ENCODE measurements around the gene GALNT15. TPM values are rescaled to one million over a fixed set of nuclear protein-coding genes. Genes with fewer than 3 reads are reported as not detected.

Gene GALNT15
- polyA plus RNA-seq, 1 of the 3 experiments (the other 2 are of a cell fraction) = 4.7 TPM

DNA sequence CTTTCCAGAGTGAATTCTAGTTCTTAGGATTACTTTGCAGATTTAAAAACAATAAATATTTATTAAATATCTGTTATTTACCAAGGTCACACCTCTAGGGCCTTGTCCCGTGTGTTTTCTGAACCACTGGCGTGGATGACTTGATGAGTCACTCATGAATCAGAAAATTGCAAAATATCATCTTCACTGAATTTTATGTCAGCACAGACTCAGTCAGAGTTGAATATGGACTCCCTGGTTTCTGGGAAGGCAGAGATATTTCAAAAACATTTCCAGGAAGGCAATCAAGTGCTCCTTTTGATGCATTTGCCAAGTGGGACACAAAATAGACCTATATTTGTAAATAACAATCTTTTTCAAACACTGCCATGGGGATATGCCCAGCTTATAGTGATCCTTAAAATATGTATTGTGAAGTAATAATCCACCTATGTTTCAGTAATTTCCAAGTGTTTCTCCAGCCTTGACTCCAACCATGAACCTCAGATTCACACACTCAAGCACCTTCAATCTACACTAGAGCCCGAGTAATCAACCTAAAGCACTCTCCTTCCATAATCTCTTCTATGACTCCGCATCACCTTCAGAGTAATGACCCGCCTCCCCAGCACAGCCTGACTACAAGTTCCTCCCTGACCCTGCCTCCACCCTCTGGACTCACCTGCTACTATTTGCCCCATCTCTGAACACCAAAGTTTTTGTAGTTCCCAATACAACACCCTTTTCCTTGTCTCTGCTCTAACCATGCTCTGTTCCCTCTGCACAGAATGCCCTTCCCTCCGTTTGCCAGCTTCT is 65.9 kb downstream of the GALNT15 start:
- no peaks in the 10 kb centered on the region for H3K9me3 ChIP-seq
- H3K79me2 ChIP-seq (ENCODE audit: insufficient read depth) = no peaks in the 10 kb centered on the region
- H3K9ac ChIP-seq = no peak overlapping the region
- H3K27ac ChIP-seq (ENCODE audit: low read depth in 2 of 2, low read length in 1 of 2) = peak overlapping the region; percentile 47 to 51; a peak in 3 of 4 replicates
- peak overlapping the region; percentile 11; the same call in 1 of the 2 replicates for H3K4me2 ChIP-seq
- TF ChIP-seq, protein P1, sequence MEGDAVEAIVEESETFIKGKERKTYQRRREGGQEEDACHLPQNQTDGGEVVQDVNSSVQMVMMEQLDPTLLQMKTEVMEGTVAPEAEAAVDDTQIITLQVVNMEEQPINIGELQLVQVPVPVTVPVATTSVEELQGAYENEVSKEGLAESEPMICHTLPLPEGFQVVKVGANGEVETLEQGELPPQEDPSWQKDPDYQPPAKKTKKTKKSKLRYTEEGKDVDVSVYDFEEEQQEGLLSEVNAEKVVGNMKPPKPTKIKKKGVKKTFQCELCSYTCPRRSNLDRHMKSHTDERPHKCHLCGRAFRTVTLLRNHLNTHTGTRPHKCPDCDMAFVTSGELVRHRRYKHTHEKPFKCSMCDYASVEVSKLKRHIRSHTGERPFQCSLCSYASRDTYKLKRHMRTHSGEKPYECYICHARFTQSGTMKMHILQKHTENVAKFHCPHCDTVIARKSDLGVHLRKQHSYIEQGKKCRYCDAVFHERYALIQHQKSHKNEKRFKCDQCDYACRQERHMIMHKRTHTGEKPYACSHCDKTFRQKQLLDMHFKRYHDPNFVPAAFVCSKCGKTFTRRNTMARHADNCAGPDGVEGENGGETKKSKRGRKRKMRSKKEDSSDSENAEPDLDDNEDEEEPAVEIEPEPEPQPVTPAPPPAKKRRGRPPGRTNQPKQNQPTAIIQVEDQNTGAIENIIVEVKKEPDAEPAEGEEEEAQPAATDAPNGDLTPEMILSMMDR (IDR thresholded peaks at IDR 0.05) = no peak
- TF ChIP-seq NFIC (IDR thresholded peaks at IDR 0.05; ENCODE audit: borderline replicate concordance) = 0 out of 2 replicates have a peak, but pooled peaks have one; percentile 16
- TF ChIP-seq, protein P2, sequence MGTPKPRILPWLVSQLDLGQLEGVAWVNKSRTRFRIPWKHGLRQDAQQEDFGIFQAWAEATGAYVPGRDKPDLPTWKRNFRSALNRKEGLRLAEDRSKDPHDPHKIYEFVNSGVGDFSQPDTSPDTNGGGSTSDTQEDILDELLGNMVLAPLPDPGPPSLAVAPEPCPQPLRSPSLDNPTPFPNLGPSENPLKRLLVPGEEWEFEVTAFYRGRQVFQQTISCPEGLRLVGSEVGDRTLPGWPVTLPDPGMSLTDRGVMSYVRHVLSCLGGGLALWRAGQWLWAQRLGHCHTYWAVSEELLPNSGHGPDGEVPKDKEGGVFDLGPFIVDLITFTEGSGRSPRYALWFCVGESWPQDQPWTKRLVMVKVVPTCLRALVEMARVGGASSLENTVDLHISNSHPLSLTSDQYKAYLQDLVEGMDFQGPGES (IDR thresholded peaks at IDR 0.05; ENCODE audit: low read depth, low read length) = no peak
- no peak for TF ChIP-seq TAF1 (IDR thresholded peaks at IDR 0.05; ENCODE audit: borderline replicate concordance, low read depth, low read length)
- no peak for TF ChIP-seq MEF2A (IDR thresholded peaks at IDR 0.05; ENCODE audit: borderline replicate concordance, low read depth)
- no peak for TF ChIP-seq EZH2phosphoT487 (IDR thresholded peaks at IDR 0.05; ENCODE audit: borderline replicate concordance, low read depth)
- TF ChIP-seq, protein P3, sequence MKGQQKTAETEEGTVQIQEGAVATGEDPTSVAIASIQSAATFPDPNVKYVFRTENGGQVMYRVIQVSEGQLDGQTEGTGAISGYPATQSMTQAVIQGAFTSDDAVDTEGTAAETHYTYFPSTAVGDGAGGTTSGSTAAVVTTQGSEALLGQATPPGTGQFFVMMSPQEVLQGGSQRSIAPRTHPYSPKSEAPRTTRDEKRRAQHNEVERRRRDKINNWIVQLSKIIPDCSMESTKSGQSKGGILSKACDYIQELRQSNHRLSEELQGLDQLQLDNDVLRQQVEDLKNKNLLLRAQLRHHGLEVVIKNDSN (IDR thresholded peaks at IDR 0.05; ENCODE audit: borderline replicate concordance, low read depth) = no peak
- TF ChIP-seq, protein P4, sequence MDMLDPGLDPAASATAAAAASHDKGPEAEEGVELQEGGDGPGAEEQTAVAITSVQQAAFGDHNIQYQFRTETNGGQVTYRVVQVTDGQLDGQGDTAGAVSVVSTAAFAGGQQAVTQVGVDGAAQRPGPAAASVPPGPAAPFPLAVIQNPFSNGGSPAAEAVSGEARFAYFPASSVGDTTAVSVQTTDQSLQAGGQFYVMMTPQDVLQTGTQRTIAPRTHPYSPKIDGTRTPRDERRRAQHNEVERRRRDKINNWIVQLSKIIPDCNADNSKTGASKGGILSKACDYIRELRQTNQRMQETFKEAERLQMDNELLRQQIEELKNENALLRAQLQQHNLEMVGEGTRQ (IDR thresholded peaks at IDR 0.05; ENCODE audit: borderline replicate concordance, low read depth, low read length) = no peak
- no peak for TF ChIP-seq ELF1 (IDR thresholded peaks at IDR 0.05)
- TF ChIP-seq YY1 (IDR thresholded peaks at IDR 0.05; ENCODE audit: low read depth) = no peak
- no peak for TF ChIP-seq RFX5 (IDR thresholded peaks at IDR 0.05; ENCODE audit: low read length)
- no peak for TF ChIP-seq NRF1 (IDR thresholded peaks at IDR 0.05; ENCODE audit: low read depth, low read length)
- TF ChIP-seq, protein P5, sequence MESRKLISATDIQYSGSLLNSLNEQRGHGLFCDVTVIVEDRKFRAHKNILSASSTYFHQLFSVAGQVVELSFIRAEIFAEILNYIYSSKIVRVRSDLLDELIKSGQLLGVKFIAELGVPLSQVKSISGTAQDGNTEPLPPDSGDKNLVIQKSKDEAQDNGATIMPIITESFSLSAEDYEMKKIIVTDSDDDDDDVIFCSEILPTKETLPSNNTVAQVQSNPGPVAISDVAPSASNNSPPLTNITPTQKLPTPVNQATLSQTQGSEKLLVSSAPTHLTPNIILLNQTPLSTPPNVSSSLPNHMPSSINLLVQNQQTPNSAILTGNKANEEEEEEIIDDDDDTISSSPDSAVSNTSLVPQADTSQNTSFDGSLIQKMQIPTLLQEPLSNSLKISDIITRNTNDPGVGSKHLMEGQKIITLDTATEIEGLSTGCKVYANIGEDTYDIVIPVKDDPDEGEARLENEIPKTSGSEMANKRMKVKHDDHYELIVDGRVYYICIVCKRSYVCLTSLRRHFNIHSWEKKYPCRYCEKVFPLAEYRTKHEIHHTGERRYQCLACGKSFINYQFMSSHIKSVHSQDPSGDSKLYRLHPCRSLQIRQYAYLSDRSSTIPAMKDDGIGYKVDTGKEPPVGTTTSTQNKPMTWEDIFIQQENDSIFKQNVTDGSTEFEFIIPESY (IDR thresholded peaks at IDR 0.05; ENCODE audit: borderline replicate concordance, low read depth) = no peak
- peak; percentile 90 for TF ChIP-seq FOSL2 (IDR thresholded peaks at IDR 0.05; ENCODE audit: borderline replicate concordance, low read depth)
- TF ChIP-seq, protein P6, sequence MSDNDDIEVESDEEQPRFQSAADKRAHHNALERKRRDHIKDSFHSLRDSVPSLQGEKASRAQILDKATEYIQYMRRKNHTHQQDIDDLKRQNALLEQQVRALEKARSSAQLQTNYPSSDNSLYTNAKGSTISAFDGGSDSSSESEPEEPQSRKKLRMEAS (IDR thresholded peaks at IDR 0.05; ENCODE audit: low read depth) = peak; percentile 50; the same call in 1 of the 2 replicates
- no peak for TF ChIP-seq MXI1 (IDR thresholded peaks at IDR 0.05; ENCODE audit: low read depth, low read length)
- no peak for TF ChIP-seq GABPA (IDR thresholded peaks at IDR 0.05; ENCODE audit: low read depth)
- TF ChIP-seq JUND (IDR thresholded peaks at IDR 0.05) = peak; percentile 78
- no peak for TF ChIP-seq FOXM1 (IDR thresholded peaks at IDR 0.05; ENCODE audit: low read depth)
- 0 out of 2 replicates have a peak, but pooled peaks have one; percentile 21 for TF ChIP-seq RXRA (IDR thresholded peaks at IDR 0.05; ENCODE audit: borderline replicate concordance, low read depth)
- TF ChIP-seq, protein P7, sequence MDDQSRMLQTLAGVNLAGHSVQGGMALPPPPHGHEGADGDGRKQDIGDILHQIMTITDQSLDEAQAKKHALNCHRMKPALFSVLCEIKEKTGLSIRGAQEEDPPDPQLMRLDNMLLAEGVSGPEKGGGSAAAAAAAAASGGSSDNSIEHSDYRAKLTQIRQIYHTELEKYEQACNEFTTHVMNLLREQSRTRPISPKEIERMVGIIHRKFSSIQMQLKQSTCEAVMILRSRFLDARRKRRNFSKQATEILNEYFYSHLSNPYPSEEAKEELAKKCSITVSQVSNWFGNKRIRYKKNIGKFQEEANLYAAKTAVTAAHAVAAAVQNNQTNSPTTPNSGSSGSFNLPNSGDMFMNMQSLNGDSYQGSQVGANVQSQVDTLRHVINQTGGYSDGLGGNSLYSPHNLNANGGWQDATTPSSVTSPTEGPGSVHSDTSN (IDR thresholded peaks at IDR 0.05) = 0 out of 2 replicates have a peak, but pooled peaks have one; percentile 31
- no peak for TF ChIP-seq TEAD4 (IDR thresholded peaks at IDR 0.05; ENCODE audit: borderline replicate concordance, insufficient read depth)
- no peak for TF ChIP-seq SIN3A (IDR thresholded peaks at IDR 0.05; ENCODE audit: borderline replicate concordance, low read depth, low read length)
- no peak for TF ChIP-seq RAD21 (IDR thresholded peaks at IDR 0.05; ENCODE audit: low read length)
- TF ChIP-seq TCF12 (IDR thresholded peaks at IDR 0.05) = no peak
- no peak for TF ChIP-seq RCOR1 (IDR thresholded peaks at IDR 0.05; ENCODE audit: low read length)
- H3K27me3 ChIP-seq (ENCODE audit: insufficient read depth) = no peaks in the 10 kb centered on the region
- peak overlapping the region; percentile 42; the same call in 1 of the 2 replicates for H2AFZ ChIP-seq (ENCODE audit: low read depth)
- H3K36me3 ChIP-seq (replicated peaks in 1 of 2; ENCODE audit: control insufficient read depth in 1 of 2, insufficient read depth in 2 of 2, low read length in 1 of 2) = no peaks in the 10 kb centered on the region
- no peak for DNase-seq
- 60% methylated on average over 6 of the region's 6 CpGs for WGBS (ENCODE audit: low lambda C conversion rate)
- POLR2A ChIA-PET = no interaction called here
- CTCF ChIA-PET = interaction anchor here (1.0 kb wide), 1 partner anchor 46 kb away, joined by 3 read pairs; no protein-coding TSS in a partner anchor
- H3K4me3 ChIP-seq (ENCODE audit: low read depth in 2 of 2, low read length in 1 of 2) = no peak overlapping the region
- no peaks in the 10 kb centered on the region for H4K20me1 ChIP-seq (ENCODE audit: insufficient read depth)
- H3F3A ChIP-seq (replicated peaks; ENCODE audit: insufficient read depth) = no peaks in the 10 kb centered on the region
- H3K9me2 ChIP-seq = no peaks in the 10 kb centered on the region
- peaks cover 6 to 11% of the 10 kb centered on the region in 2 experiments; a peak in 2 of 4 replicates for H3K4me1 ChIP-seq (ENCODE audit: control insufficient read depth in 1 of 2, insufficient read depth in 2 of 2, low read depth in 1 of 2, low read length in 1 of 2)
